Caco-2 (cell line): ENCODE measurements around the gene BCAR1. TPM values are rescaled to one million over a fixed set of nuclear protein-coding genes. Genes with fewer than 3 reads are reported as not detected.

Experiments used
- BruUV-seq: library from RNA; stranded (reverse); fragments of 400-500 nt; replicated peaks from 2 replicates; lab custom pipeline; 2021; lab: Mats Ljungman, UMichigan
- CTCF ChIA-PET: fragments of 300-600 bp; sonication (Branson Sonifier 250); formaldehyde crosslinking; loops from one replicate; lab custom pipeline; 2022; ENCODE audit warnings: antibody characterized with exemption; lab: Charles Lee
- POLR2A ChIA-PET: fragments of 300-600 bp; sonication (Branson Sonifier 250); formaldehyde crosslinking; loops from one replicate; lab custom pipeline; 2022; ENCODE audit warnings: antibody characterized with exemption; lab: Charles Lee
- DNase-seq, 2 experiments: peaks; one replicate each; pipeline versions ENCODE4 v3.0.0 to v3.0.0-alpha.2; 2020 to 2022
- H3K27me3 ChIP-seq: replicated peaks from 2 replicates; pipeline ENCODE4 v1.6.0; 2011; ENCODE audit warnings: low read length; ENCODE audit not compliant: control insufficient read depth, insufficient read depth
- H3K36me3 ChIP-seq: 2 replicates; pipeline ENCODE4 v1.5.1; 2011; ENCODE audit warnings: low read length; ENCODE audit not compliant: control insufficient read depth, insufficient read depth
- H3K4me1 ChIP-seq: fragments of 250-450 bp; sonication (Bioruptor Pico); 2 replicates; pipeline ENCODE4 v1.5.1; 2020; ENCODE audit warnings: mild to moderate bottlenecking
- H3K4me3 ChIP-seq: 2 replicates; pipeline ENCODE4 v1.5.1; 2011; ENCODE audit warnings: low read depth, mild to moderate bottlenecking, control low read depth, low read length
- H3K9me3 ChIP-seq: fragments of 250-450 bp; sonication (Bioruptor Pico); 2 replicates; pipeline ENCODE4 v1.5.1; 2020; ENCODE audit warnings: mild to moderate bottlenecking, moderate library complexity
- H3K27ac Mint-ChIP-seq: one replicate; pipeline ENCODE4 v1.8.0; 2022; ENCODE audit warnings: mixed read lengths; ENCODE audit not compliant: unreplicated experiment
- H3K27me3 Mint-ChIP-seq: one replicate; pipeline ENCODE4 v1.8.0; 2022; ENCODE audit warnings: mixed read lengths; ENCODE audit not compliant: insufficient read depth, unreplicated experiment
- H3K36me3 Mint-ChIP-seq: one replicate; pipeline ENCODE4 v1.8.0; 2022; ENCODE audit warnings: mild to moderate bottlenecking, mixed read lengths; ENCODE audit not compliant: insufficient read depth, unreplicated experiment
- H3K4me1 Mint-ChIP-seq: one replicate; pipeline ENCODE4 v1.8.0; 2022; ENCODE audit warnings: low read depth, mixed read lengths; ENCODE audit not compliant: unreplicated experiment
- H3K4me3 Mint-ChIP-seq: one replicate; pipeline ENCODE4 v1.8.0; 2022; ENCODE audit warnings: mild to moderate bottlenecking, moderate library complexity, mixed read lengths; ENCODE audit not compliant: unreplicated experiment
- H3K9me3 Mint-ChIP-seq: one replicate; pipeline ENCODE4 v1.8.0; 2022; ENCODE audit warnings: mixed read lengths; ENCODE audit not compliant: unreplicated experiment
- CTCF ChIP-seq, 2 experiments: fragments of 200-600 bp in 1 of 2; IDR thresholded peaks; 1 replicate in 1 of 2; 2 replicates in 1 of 2; pipeline versions ENCODE4 v1.5.1 to v1.8.0; 2011 to 2022; ENCODE audit warnings: antibody characterized with exemption in 1 of 2, control low read depth in 1 of 2, inconsistent platforms in 1 of 2, low read depth in 1 of 2, low read length in 1 of 2, mild to moderate bottlenecking in 1 of 2, moderate library complexity in 1 of 2; ENCODE audit not compliant: insufficient read depth in 1 of 2, severe bottlenecking in 1 of 2, unreplicated experiment in 1 of 2
- intact Hi-C: fragments of 100-400 bp; cut with micrococcal nuclease; formaldehyde crosslinking; loops from one replicate; pipeline ENCODE4 v1.10.0; 2022; ENCODE audit not compliant: unreplicated experiment
- total RNA-seq: library from RNA; stranded (reverse); gene quantifications from 2 replicates; pipeline ENCODE4 v1.2.3, GENCODE V29; 2022

The BCAR1 gene
- total RNA-seq, 1 experiment from 2014 or later, result 95.5 TPM

DNA sequence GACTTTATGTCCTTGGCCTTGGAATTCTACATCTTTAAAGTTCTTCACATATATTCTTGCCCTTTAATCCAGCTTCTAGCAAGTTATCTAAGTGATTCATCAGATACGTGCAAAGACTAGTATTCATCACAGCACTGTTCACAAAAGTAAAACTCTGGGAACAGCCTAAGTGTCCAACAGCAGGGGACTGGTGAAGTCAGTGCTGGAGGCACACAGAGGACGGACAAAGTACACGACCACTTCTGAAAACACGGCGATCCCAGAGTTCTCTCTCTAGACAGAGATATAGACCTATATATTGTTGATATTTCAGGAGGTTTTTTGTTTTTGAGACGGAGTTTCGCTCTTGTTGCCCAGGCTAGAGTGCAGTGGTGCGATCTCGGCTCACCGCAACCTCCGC is 19.9 kb downstream of the BCAR1 start:
- Mint-ChIP-seq H3K9me3 (no peaks in the 10 kb centered on the region), H3K4me1 (peaks cover 13% of the 10 kb centered on the region), H3K27me3 (no peaks in the 10 kb centered on the region), H3K27ac (no peak overlapping the region), H3K36me3 (peaks cover 96% of the 10 kb centered on the region), H3K4me3 (no peak overlapping the region)
- intact Hi-C loops, result loop anchor here (5.0 kb wide), 1 partner anchor 34 kb away; no protein-coding TSS in a partner anchor
- no peaks in the 10 kb centered on the region for H3K4me1 ChIP-seq
- no TSS peak for BruUV-seq
- DNase-seq, result no peak
- H3K9me3 ChIP-seq, result no peaks in the 10 kb centered on the region
- POLR2A ChIA-PET, result no interaction called here
- CTCF ChIA-PET, result interaction anchor here (0.5 kb wide), 1 partner anchor 75 kb away, joined by 4 read pairs; no protein-coding TSS in a partner anchor
- no peaks in the 10 kb centered on the region for H3K27me3 ChIP-seq
- peaks cover 3% of the 10 kb centered on the region for H3K36me3 ChIP-seq
- no peak overlapping the region for H3K4me3 ChIP-seq
- TF ChIP-seq CTCF (IDR thresholded peaks at IDR 0.05; ENCODE audit: insufficient read depth in 1 of 2, low read depth in 1 of 2, low read length in 1 of 2, severe bottlenecking in 1 of 2, unreplicated experiment in 1 of 2), result no peak

GRCh38 chr16:75230471-75231110 is 20.8 kb downstream of the BCAR1 start:
- no peaks in the 10 kb centered on the region for H3K9me3 Mint-ChIP-seq
- H3K4me3 ChIP-seq, result no peak overlapping the region
- CTCF ChIA-PET, result interaction anchor here (0.6 kb wide), 1 partner anchor 376 kb away, joined by 3 read pairs; no protein-coding TSS in a partner anchor
- H3K9me3 ChIP-seq, result no peaks in the 10 kb centered on the region
- H3K36me3 Mint-ChIP-seq, result peaks cover 100% of the 10 kb centered on the region
- no peaks in the 10 kb centered on the region for H3K27me3 ChIP-seq
- H3K4me1 ChIP-seq, result no peaks in the 10 kb centered on the region
- no peak overlapping the region for H3K27ac Mint-ChIP-seq
- peaks cover 3% of the 10 kb centered on the region for H3K36me3 ChIP-seq
- POLR2A ChIA-PET, result interaction anchor here (0.7 kb wide), 1 partner anchor 151 kb away, joined by 6 read pairs; no protein-coding TSS in a partner anchor
- DNase-seq, result no peak
- TF ChIP-seq CTCF (IDR thresholded peaks at IDR 0.05; ENCODE audit: insufficient read depth in 1 of 2, low read depth in 1 of 2, low read length in 1 of 2, severe bottlenecking in 1 of 2, unreplicated experiment in 1 of 2), result no peak
- BruUV-seq, result no TSS peak
- intact Hi-C loops, result loop anchor here (5.0 kb wide), 1 partner anchor 33 kb away; no protein-coding TSS in a partner anchor
- H3K4me3 Mint-ChIP-seq, result no peak overlapping the region
- peaks cover 13% of the 10 kb centered on the region for H3K4me1 Mint-ChIP-seq
- H3K27me3 Mint-ChIP-seq, result no peaks in the 10 kb centered on the region

- POLR2A ChIA-PET, result no interaction called here
- DNase-seq, result no peak
- Mint-ChIP-seq H3K27me3 (peaks cover 2% of the 10 kb centered on the region), H3K36me3 (peaks cover 100% of the 10 kb centered on the region), H3K9me3 (no peaks in the 10 kb centered on the region), H3K4me1 (peaks cover 13% of the 10 kb centered on the region), H3K4me3 (no peak overlapping the region), H3K27ac (no peak overlapping the region)
- H3K9me3 ChIP-seq, result no peaks in the 10 kb centered on the region
- H3K4me1 ChIP-seq, result no peaks in the 10 kb centered on the region
- no TSS peak for BruUV-seq
- no peak overlapping the region for H3K4me3 ChIP-seq
- H3K27me3 ChIP-seq, result no peaks in the 10 kb centered on the region
- no peak for TF ChIP-seq CTCF (IDR thresholded peaks at IDR 0.05; ENCODE audit: insufficient read depth in 1 of 2, low read depth in 1 of 2, low read length in 1 of 2, severe bottlenecking in 1 of 2, unreplicated experiment in 1 of 2)
- intact Hi-C loops, result loop anchor here (5.0 kb wide), 1 partner anchor 32 kb away; no protein-coding TSS in a partner anchor
- CTCF ChIA-PET, result interaction anchor here (0.6 to 1.9 kb wide), 3 partner anchors 30 to 377 kb away, joined by 3 to 8 read pairs (median 3); no protein-coding TSS in a partner anchor
- peaks cover 3% of the 10 kb centered on the region for H3K36me3 ChIP-seq
Measured at GRCh38 chr16:75229172-75230031, 22.0 kb downstream of the BCAR1 start.
